ENCODE data around the gene LRRC74A.

LRRC74A gene

DNA sequence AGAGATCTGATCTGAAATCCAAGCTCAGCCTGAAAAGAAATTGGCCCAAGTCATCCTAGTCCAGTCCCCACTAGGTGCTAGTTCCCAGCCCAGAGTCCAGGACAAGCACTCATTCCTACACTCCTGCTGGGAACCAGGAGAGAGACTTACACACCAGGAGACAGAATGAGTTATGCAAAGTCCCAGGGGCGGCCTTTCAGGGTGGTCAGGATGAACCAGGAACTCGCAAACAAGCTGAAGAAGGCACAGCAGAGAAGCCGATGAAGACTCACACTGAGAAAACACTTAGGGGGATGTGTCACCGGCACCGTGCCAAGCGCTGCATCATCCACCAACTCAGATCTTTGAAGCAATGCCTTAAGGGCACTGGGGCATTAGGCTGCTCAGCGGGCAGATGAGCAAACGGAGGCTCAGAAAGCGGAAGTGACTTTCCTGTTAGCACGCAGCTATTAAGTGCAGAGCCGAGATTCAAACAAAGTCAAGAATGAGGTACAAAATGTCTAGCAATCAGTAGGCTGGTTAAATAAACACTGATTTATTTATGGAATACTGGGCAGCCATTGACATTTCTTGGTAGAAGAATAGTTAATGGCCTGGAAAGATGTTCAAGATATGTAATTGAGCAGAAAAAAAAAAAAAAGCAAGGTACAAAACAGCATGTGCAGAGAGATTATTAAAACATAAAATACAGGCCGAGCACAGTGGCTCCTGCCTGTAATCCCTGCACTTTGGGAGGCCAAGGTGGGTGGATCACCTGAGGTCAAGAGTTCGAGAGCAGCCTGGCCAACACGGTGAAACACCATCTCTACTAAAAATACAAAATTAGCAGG is 78.7 kb downstream of the LRRC74A start:
- DNase-seq (ENCODE audit: low spot score) (peak; percentile 98), ATAC-seq (ENCODE audit: low read depth) (peak; percentile 89)
- Histone ChIP-seq H3K9me3 (ENCODE audit: severe bottlenecking) (no peaks in the 10 kb centered on the region), H3K27ac (ENCODE audit: poor library complexity, severe bottlenecking) (peak overlapping the region; percentile 82), H3K36me3 (ENCODE audit: low read depth) (no peaks in the 10 kb centered on the region), H3K4me3 (ENCODE audit: severe bottlenecking) (no peak overlapping the region), H3K4me1 (ENCODE audit: insufficient read depth, poor library complexity, severe bottlenecking) (peaks cover 23% of the 10 kb centered on the region), H3K27me3 (ENCODE audit: insufficient read depth, poor library complexity, severe bottlenecking) (no peaks in the 10 kb centered on the region)
- TF ChIP-seq, protein P1, sequence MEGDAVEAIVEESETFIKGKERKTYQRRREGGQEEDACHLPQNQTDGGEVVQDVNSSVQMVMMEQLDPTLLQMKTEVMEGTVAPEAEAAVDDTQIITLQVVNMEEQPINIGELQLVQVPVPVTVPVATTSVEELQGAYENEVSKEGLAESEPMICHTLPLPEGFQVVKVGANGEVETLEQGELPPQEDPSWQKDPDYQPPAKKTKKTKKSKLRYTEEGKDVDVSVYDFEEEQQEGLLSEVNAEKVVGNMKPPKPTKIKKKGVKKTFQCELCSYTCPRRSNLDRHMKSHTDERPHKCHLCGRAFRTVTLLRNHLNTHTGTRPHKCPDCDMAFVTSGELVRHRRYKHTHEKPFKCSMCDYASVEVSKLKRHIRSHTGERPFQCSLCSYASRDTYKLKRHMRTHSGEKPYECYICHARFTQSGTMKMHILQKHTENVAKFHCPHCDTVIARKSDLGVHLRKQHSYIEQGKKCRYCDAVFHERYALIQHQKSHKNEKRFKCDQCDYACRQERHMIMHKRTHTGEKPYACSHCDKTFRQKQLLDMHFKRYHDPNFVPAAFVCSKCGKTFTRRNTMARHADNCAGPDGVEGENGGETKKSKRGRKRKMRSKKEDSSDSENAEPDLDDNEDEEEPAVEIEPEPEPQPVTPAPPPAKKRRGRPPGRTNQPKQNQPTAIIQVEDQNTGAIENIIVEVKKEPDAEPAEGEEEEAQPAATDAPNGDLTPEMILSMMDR (IDR thresholded peaks at IDR 0.05; ENCODE audit: poor library complexity, severe bottlenecking) = no peak

DNA sequence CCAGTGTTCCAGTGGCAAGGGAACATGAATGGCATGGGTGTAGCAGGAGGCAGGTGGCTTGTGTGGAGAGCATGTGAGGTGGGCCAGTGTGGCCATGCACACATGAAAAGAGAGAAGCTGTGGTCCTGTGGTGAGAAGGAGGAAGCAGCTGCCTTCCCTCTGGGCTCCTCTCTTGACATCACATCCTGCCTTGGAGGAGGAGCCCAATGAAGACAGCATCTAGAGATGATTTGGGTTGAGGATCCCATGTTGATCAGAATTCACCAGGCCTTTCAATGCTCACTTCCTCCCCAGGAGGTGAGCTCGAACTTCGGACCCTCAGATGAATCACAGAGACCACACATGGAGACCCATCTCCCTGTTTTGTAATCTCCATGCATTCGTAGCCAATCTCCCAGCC is 82.6 kb downstream of the LRRC74A start:
- peaks cover 22% of the 10 kb centered on the region for H3K4me1 ChIP-seq (ENCODE audit: insufficient read depth, poor library complexity, severe bottlenecking)
- DNase-seq (ENCODE audit: low spot score) = no peak
- no peaks in the 10 kb centered on the region for H3K36me3 ChIP-seq (ENCODE audit: low read depth)
- no peaks in the 10 kb centered on the region for H3K27me3 ChIP-seq (ENCODE audit: insufficient read depth, poor library complexity, severe bottlenecking)
- TF ChIP-seq, protein P1 (IDR thresholded peaks at IDR 0.05; ENCODE audit: poor library complexity, severe bottlenecking) = no peak
- no peaks in the 10 kb centered on the region for H3K9me3 ChIP-seq (ENCODE audit: severe bottlenecking)
- no peak overlapping the region for H3K4me3 ChIP-seq (ENCODE audit: severe bottlenecking)
- ATAC-seq (ENCODE audit: low read depth) = no peak
- H3K27ac ChIP-seq (ENCODE audit: poor library complexity, severe bottlenecking) = no peak overlapping the region

DNA sequence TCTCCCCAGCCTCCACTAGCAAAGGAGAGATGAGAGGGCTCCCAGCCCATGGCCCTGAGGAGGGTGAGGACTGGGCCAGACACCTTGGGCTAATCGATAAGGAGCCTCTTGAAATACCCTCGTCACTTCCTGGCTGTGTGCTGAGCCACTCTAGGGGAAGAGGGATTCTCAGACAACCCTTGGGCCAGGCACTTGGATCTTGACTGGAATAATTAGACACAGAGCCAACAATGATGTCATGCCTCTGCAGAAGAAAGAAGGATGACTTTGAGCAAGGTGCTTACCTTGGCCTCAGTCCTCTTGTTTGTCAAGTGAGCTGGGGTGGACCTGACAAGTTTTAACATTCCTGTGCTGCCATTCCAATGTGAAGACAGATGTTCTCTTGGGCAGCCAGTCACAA is 83.1 kb downstream of the LRRC74A start:
- peaks cover 18% of the 10 kb centered on the region for H3K4me1 ChIP-seq (ENCODE audit: insufficient read depth, poor library complexity, severe bottlenecking)
- TF ChIP-seq, protein P1 (IDR thresholded peaks at IDR 0.05; ENCODE audit: poor library complexity, severe bottlenecking) = no peak

DNA sequence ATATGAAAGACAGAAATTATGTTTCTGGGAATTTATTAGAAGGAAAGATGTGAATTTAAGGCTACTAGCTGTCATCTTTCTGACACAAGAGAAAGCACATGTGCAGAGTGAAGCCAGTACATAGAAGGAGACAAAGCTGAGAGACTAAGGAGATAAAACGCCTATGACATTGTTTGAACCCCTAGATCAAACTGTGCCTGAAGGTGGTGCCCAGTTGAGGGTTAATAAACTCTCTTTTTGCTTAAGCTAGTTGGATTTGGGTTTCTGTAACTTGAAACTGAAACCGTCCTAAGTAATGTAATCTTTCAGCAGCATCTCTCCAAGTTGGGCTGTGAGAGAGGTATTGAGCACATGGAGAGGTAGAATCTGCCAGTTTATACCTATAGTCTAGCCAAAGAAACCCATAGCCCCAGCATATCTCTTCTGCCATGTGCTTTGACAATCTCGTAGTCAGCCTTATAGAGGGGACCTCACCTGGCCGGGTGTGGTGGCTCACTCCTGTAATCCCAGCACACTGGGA is 84.2 kb downstream of the LRRC74A start:
- H3K4me1 ChIP-seq (ENCODE audit: insufficient read depth, poor library complexity, severe bottlenecking) = peaks cover 17% of the 10 kb centered on the region

More for the DNA sequence above, 83.1 kb downstream of the LRRC74A start:
- no peaks in the 10 kb centered on the region for H3K9me3 ChIP-seq (ENCODE audit: severe bottlenecking)
- H3K27me3 ChIP-seq (ENCODE audit: insufficient read depth, poor library complexity, severe bottlenecking) = no peaks in the 10 kb centered on the region
- no peak overlapping the region for H3K4me3 ChIP-seq (ENCODE audit: severe bottlenecking)
- H3K36me3 ChIP-seq (ENCODE audit: low read depth) = no peaks in the 10 kb centered on the region
- DNase-seq (ENCODE audit: low spot score) (no peak), ATAC-seq (ENCODE audit: low read depth) (no peak)
- no peak overlapping the region for H3K27ac ChIP-seq (ENCODE audit: poor library complexity, severe bottlenecking)

More for the DNA sequence above, 84.2 kb downstream of the LRRC74A start:
- DNase-seq (ENCODE audit: low spot score) (no peak), ATAC-seq (ENCODE audit: low read depth) (no peak)
- no peak overlapping the region for H3K4me3 ChIP-seq (ENCODE audit: severe bottlenecking)
- no peaks in the 10 kb centered on the region for H3K27me3 ChIP-seq (ENCODE audit: insufficient read depth, poor library complexity, severe bottlenecking)
- no peak overlapping the region for H3K27ac ChIP-seq (ENCODE audit: poor library complexity, severe bottlenecking)
- H3K9me3 ChIP-seq (ENCODE audit: severe bottlenecking) = no peaks in the 10 kb centered on the region
- H3K36me3 ChIP-seq (ENCODE audit: low read depth) = no peaks in the 10 kb centered on the region
- TF ChIP-seq, protein P1 (IDR thresholded peaks at IDR 0.05; ENCODE audit: poor library complexity, severe bottlenecking) = no peak

Data from RWPE2 (cell line).